ENCODE data around the gene SH3D19.
"Not testable (repeated sequence)": the region's sequence is repeated elsewhere in the genome, so short reads cannot be mapped to it uniquely, and the experiment has no call there.

Gene SH3D19

GRCh38 chr4:151267104-151267503 is 58.3 kb downstream of the SH3D19 start:
- no peak for DNase-seq

GRCh38 chr4:151266497-151266896 is 58.9 kb downstream of the SH3D19 start:
- no peak for DNase-seq

- DNase-seq = no peak
Observed at GRCh38 chr4:151263455-151263854, 62.0 kb downstream of the SH3D19 start.

GRCh38 chr4:151260526-151260925 is 64.9 kb downstream of the SH3D19 start:
- DNase-seq = no peak

GRCh38 chr4:151259752-151260151 is 65.7 kb downstream of the SH3D19 start:
- no peak for DNase-seq

- DNase-seq = no peak
Observed at GRCh38 chr4:151257704-151258103, 67.7 kb downstream of the SH3D19 start.

GRCh38 chr4:151256134-151256533 is 69.3 kb downstream of the SH3D19 start:
- no peak for DNase-seq

- not testable (repeated sequence) for DNase-seq
Observed at GRCh38 chr4:151255680-151256079, 69.7 kb downstream of the SH3D19 start.

GRCh38 chr4:151255226-151255625 is 70.2 kb downstream of the SH3D19 start:
- not testable (repeated sequence) for DNase-seq

GRCh38 chr4:151251603-151252304 is 73.7 kb downstream of the SH3D19 start:
- DNase-seq = no peak

- no peak for DNase-seq
Observed at GRCh38 chr4:151250706-151251105, 74.7 kb downstream of the SH3D19 start.

GRCh38 chr4:151248519-151248918 is 76.9 kb downstream of the SH3D19 start:
- no peak for DNase-seq

- no peak for DNase-seq
Observed at GRCh38 chr4:151247395-151247794, 78.0 kb downstream of the SH3D19 start.

- no peak for DNase-seq
Observed at GRCh38 chr4:151246742-151247141, 78.7 kb downstream of the SH3D19 start.

GRCh38 chr4:151242305-151242704 is 83.1 kb downstream of the SH3D19 start:
- DNase-seq = no peak

- DNase-seq = no peak
Observed at GRCh38 chr4:151239608-151240007, 85.8 kb downstream of the SH3D19 start.

GRCh38 chr4:151238477-151238876 is 86.9 kb downstream of the SH3D19 start:
- DNase-seq = no peak

- no peak for DNase-seq
Observed at GRCh38 chr4:151236036-151236435, 89.4 kb downstream of the SH3D19 start.

- not testable (repeated sequence) for DNase-seq
Observed at GRCh38 chr4:151235373-151235772, 90.0 kb downstream of the SH3D19 start.

GRCh38 chr4:151233600-151233999 is 91.8 kb downstream of the SH3D19 start:
- no peak for DNase-seq

- no peak for DNase-seq
Observed at GRCh38 chr4:151231915-151232595, 93.3 kb downstream of the SH3D19 start.

- no peak for DNase-seq
Observed at GRCh38 chr4:151228189-151229119, 97.0 kb downstream of the SH3D19 start.

- DNase-seq = no peak
Observed at GRCh38 chr4:151227731-151228130, 97.7 kb downstream of the SH3D19 start.
